Measurements from ENCODE around the gene CGREF1. TPM values are rescaled to one million over a fixed set of nuclear protein-coding genes. Genes with fewer than 3 reads are reported as not detected.
"Not testable (repeated sequence)": the region's sequence is repeated elsewhere in the genome, so short reads cannot be mapped to it uniquely, and the experiment has no call there.

The CGREF1 gene
- total RNA-seq, 3 donors from 2014 or later: 2.6 to 7.3 (median 2.7) TPM

GRCh38 chr2:27081984-27082772, 36.8 kb downstream of the CGREF1 start:
- peaks cover 26% of the 10 kb centered on the region for H3K4me1 Mint-ChIP-seq (ENCODE audit: low read depth)
- H3K27me3 Mint-ChIP-seq (ENCODE audit: low read depth): no peaks in the 10 kb centered on the region
- H3K4me3 Mint-ChIP-seq: no peak overlapping the region
- H3K9me3 Mint-ChIP-seq: no peaks in the 10 kb centered on the region
- DNase-seq (no peak), ATAC-seq (no peak)
- H3K36me3 Mint-ChIP-seq (ENCODE audit: insufficient read depth): no peaks in the 10 kb centered on the region

- Mint-ChIP-seq H3K9me3 (no peaks in the 10 kb centered on the region), H3K27me3 (ENCODE audit: low read depth) (no peaks in the 10 kb centered on the region), H3K4me1 (ENCODE audit: low read depth) (peaks cover 33% of the 10 kb centered on the region), H3K4me3 (no peak overlapping the region), H3K36me3 (ENCODE audit: insufficient read depth) (no peaks in the 10 kb centered on the region)
- DNase-seq (no peak), ATAC-seq (no peak)
Measured at GRCh38 chr2:27080603-27080936, 38.4 kb downstream of the CGREF1 start.

GRCh38 chr2:27080140-27080469, 38.8 kb downstream of the CGREF1 start:
- H3K9me3 Mint-ChIP-seq: no peaks in the 10 kb centered on the region
- no peaks in the 10 kb centered on the region for H3K36me3 Mint-ChIP-seq (ENCODE audit: insufficient read depth)
- ATAC-seq (no peak), DNase-seq (no peak)
- peak overlapping the region; percentile 14 for H3K4me3 Mint-ChIP-seq
- H3K4me1 Mint-ChIP-seq (ENCODE audit: low read depth): peaks cover 33% of the 10 kb centered on the region
- no peaks in the 10 kb centered on the region for H3K27me3 Mint-ChIP-seq (ENCODE audit: low read depth)

- DNase-seq: no peak
- no peak for ATAC-seq
- Mint-ChIP-seq H3K4me1 (ENCODE audit: low read depth) (peaks cover 39% of the 10 kb centered on the region), H3K4me3 (peak overlapping the region; percentile 14), H3K36me3 (ENCODE audit: insufficient read depth) (no peaks in the 10 kb centered on the region), H3K27me3 (ENCODE audit: low read depth) (no peaks in the 10 kb centered on the region), H3K9me3 (no peaks in the 10 kb centered on the region)
Measured at GRCh38 chr2:27079233-27080139, 39.4 kb downstream of the CGREF1 start.

GRCh38 chr2:27078267-27079194, 40.4 kb downstream of the CGREF1 start, which contains the start of gene EMILIN1:
Gene EMILIN1 (plus strand): TSS chr2:27078615. CDS start chr2:27079066, 451 bp downstream.
- ATAC-seq: no peak
- Mint-ChIP-seq H3K4me3 (no peak within 1 kb of the TSS), H3K4me1 (ENCODE audit: low read depth) (peaks cover 46% of the 10 kb centered on the region)

GRCh38 chr2:27077231-27077630, 41.7 kb downstream of the CGREF1 start:
- DNase-seq (no peak), ATAC-seq (no peak)
- no peak overlapping the region for H3K4me3 Mint-ChIP-seq
- no peaks in the 10 kb centered on the region for H3K27me3 Mint-ChIP-seq (ENCODE audit: low read depth)
- H3K9me3 Mint-ChIP-seq: no peaks in the 10 kb centered on the region
- H3K4me1 Mint-ChIP-seq (ENCODE audit: low read depth): peaks cover 56% of the 10 kb centered on the region
- H3K36me3 Mint-ChIP-seq (ENCODE audit: insufficient read depth): no peaks in the 10 kb centered on the region

More at GRCh38 chr2:27078267-27079194, 40.4 kb downstream of the CGREF1 start, which contains the start of gene EMILIN1:
- H3K9me3 Mint-ChIP-seq: no peaks in the 10 kb centered on the region
- no peak for DNase-seq
- no peaks in the 10 kb centered on the region for H3K36me3 Mint-ChIP-seq (ENCODE audit: insufficient read depth)
- H3K27me3 Mint-ChIP-seq (ENCODE audit: low read depth): no peaks in the 10 kb centered on the region

GRCh38 chr2:27076323-27076722, 42.6 kb downstream of the CGREF1 start:
- H3K4me3 Mint-ChIP-seq: no peak overlapping the region
- H3K27me3 Mint-ChIP-seq (ENCODE audit: low read depth): no peaks in the 10 kb centered on the region
- H3K36me3 Mint-ChIP-seq (ENCODE audit: insufficient read depth): no peaks in the 10 kb centered on the region
- H3K4me1 Mint-ChIP-seq (ENCODE audit: low read depth): peaks cover 55% of the 10 kb centered on the region
- DNase-seq: no peak
- ATAC-seq: no peak
- H3K9me3 Mint-ChIP-seq: no peaks in the 10 kb centered on the region

- not testable (repeated sequence) for ATAC-seq; H3K36me3 Mint-ChIP-seq (ENCODE audit: insufficient read depth); H3K27me3 Mint-ChIP-seq (ENCODE audit: low read depth); H3K4me3 Mint-ChIP-seq; DNase-seq; H3K9me3 Mint-ChIP-seq
- H3K4me1 Mint-ChIP-seq (ENCODE audit: low read depth): peaks cover 54% of the 10 kb centered on the region
Measured at GRCh38 chr2:27075566-27075871, 43.4 kb downstream of the CGREF1 start.

- DNase-seq: peak; percentile 32
- H3K9me3 Mint-ChIP-seq: no peaks in the 10 kb centered on the region
- peaks cover 1% of the 10 kb centered on the region for H3K36me3 Mint-ChIP-seq (ENCODE audit: insufficient read depth)
- no peak overlapping the region for H3K4me3 Mint-ChIP-seq
- peaks cover 54% of the 10 kb centered on the region for H3K4me1 Mint-ChIP-seq (ENCODE audit: low read depth)
- H3K27me3 Mint-ChIP-seq (ENCODE audit: low read depth): no peaks in the 10 kb centered on the region
- ATAC-seq: no peak
Measured at GRCh38 chr2:27074738-27075565, 44.0 kb downstream of the CGREF1 start.

- Mint-ChIP-seq H3K9me3 (no peaks in the 10 kb centered on the region), H3K4me1 (ENCODE audit: low read depth) (peaks cover 63% of the 10 kb centered on the region), H3K4me3 (no peak overlapping the region), H3K27me3 (ENCODE audit: low read depth) (no peaks in the 10 kb centered on the region), H3K36me3 (ENCODE audit: insufficient read depth) (peaks cover 12% of the 10 kb centered on the region)
- no peak for ATAC-seq
- no peak for DNase-seq
Measured at GRCh38 chr2:27073782-27074181, 45.1 kb downstream of the CGREF1 start.

- peaks cover 12% of the 10 kb centered on the region for H3K36me3 Mint-ChIP-seq (ENCODE audit: insufficient read depth)
- H3K4me1 Mint-ChIP-seq (ENCODE audit: low read depth): peaks cover 71% of the 10 kb centered on the region
- H3K27me3 Mint-ChIP-seq (ENCODE audit: low read depth): no peaks in the 10 kb centered on the region
- DNase-seq (no peak), ATAC-seq (no peak)
- H3K4me3 Mint-ChIP-seq: peak overlapping the region; percentile 81
- no peaks in the 10 kb centered on the region for H3K9me3 Mint-ChIP-seq
Measured at GRCh38 chr2:27072920-27073319, 46.0 kb downstream of the CGREF1 start.

- peak overlapping the region; percentile 81 for H3K4me3 Mint-ChIP-seq
- H3K36me3 Mint-ChIP-seq (ENCODE audit: insufficient read depth): peaks cover 16% of the 10 kb centered on the region
- ATAC-seq (peak in 1 of 2 donors; percentile 20), DNase-seq (peak; percentile 23)
- H3K9me3 Mint-ChIP-seq: no peaks in the 10 kb centered on the region
- H3K4me1 Mint-ChIP-seq (ENCODE audit: low read depth): peaks cover 74% of the 10 kb centered on the region
- no peaks in the 10 kb centered on the region for H3K27me3 Mint-ChIP-seq (ENCODE audit: low read depth)
Measured at GRCh38 chr2:27071990-27072830, 46.7 kb downstream of the CGREF1 start.

Measured in activated T-cell treated with anti-CD3 and anti-CD28 coated beads, Interleukin-2, amount 50 U/mL, for 4 hours (primary cell).